IPS-18a (cell line): Measurements from ENCODE around the gene SEL1L2.

Experiments
- H3K27ac ChIP-seq: one replicate; pipeline ENCODE4 v1.5.1; 2013; ENCODE audit warnings: low read length
- H3K27me3 ChIP-seq: one replicate; pipeline ENCODE4 v1.6.1; 2013; ENCODE audit warnings: mild to moderate bottlenecking, low read length; ENCODE audit not compliant: control insufficient read depth, insufficient read depth
- H3K36me3 ChIP-seq: one replicate; pipeline ENCODE4 v1.6.1; 2013; ENCODE audit warnings: low read depth, low read length; ENCODE audit not compliant: control insufficient read depth
- H3K4me1 ChIP-seq: one replicate; pipeline ENCODE4 v1.6.1; 2013; ENCODE audit warnings: low read depth, low read length; ENCODE audit not compliant: control insufficient read depth
- H3K4me3 ChIP-seq: one replicate; pipeline ENCODE4 v1.5.1; 2013; ENCODE audit warnings: low read length
- H3K9ac ChIP-seq: one replicate; pipeline ENCODE4 v1.6.1; 2013; ENCODE audit warnings: mild to moderate bottlenecking, low read length, moderate library complexity
- H3K9me3 ChIP-seq: one replicate; pipeline ENCODE4 v1.6.1; 2013; ENCODE audit warnings: low read depth, low read length; ENCODE audit not compliant: control insufficient read depth

The SEL1L2 gene

DNA sequence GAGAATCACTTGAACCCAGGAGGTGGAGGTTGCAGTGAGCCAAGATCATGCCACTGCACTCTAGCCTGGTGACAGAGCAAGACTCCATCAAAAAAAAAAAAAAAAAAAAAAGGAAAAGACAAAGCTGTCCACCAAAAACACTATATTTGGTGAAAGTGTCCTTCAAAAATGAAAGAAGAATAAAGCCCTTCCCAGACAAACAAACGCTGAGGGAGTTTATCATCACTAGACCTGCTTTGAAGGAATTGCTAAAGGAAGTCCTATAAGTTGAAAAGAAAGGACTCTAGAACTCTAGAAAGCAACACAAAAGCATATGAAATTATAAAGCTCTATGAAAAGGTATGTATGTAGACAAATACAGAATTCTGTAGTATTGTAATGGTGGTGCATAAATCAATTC, 98.8 kb downstream of the SEL1L2 start:
- Histone ChIP-seq H3K4me1 (no peaks in the 10 kb centered on the region), H3K27me3 (no peaks in the 10 kb centered on the region), H3K9me3 (peaks cover 4% of the 10 kb centered on the region), H3K4me3 (no peak overlapping the region), H3K9ac (no peak overlapping the region), H3K36me3 (no peaks in the 10 kb centered on the region), H3K27ac (no peak overlapping the region)

DNA sequence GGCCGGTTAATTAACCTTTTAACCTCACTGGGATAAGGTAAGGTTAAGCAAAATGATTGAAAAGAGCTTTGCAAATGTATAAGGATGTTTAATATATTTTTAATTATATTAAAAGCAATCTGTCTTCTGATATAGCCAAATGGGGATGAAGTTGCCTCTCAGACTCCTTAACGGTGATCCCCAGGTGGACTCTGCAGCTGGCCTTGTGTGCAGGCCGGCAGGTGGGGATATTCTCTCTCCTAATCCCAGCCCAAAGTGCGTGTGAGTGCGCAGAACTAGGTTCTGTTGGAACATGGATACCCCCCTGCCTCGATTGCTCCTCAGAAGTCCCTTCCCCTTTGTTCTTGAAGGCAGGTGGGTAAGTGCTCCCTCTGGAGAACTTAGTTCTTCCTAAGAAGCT, 105.6 kb downstream of the SEL1L2 start:
- no peak overlapping the region for H3K9ac ChIP-seq
- H3K4me3 ChIP-seq, result no peak overlapping the region
- no peaks in the 10 kb centered on the region for H3K27me3 ChIP-seq
- H3K9me3 ChIP-seq, result no peaks in the 10 kb centered on the region
- no peaks in the 10 kb centered on the region for H3K36me3 ChIP-seq
- no peak overlapping the region for H3K27ac ChIP-seq
- H3K4me1 ChIP-seq, result no peaks in the 10 kb centered on the region

DNA sequence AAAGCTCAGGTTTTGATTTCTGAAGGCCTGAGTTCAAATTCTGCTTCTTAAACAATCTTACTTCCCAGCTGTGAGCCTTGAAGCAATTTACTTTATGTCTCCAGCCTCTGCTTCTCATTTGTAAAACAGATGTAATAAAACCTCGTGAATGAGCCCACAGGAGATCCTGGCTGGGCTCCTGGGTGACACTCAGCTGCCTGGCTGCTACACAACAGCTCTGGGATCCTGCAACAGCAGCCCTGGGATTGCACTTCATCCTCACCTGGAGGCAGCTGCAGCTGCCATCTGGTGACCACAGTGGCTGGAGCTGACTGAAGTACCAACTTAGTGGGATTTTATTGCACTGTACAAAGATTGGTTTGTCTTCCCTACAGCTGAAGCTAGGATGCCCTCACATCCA, 107.0 kb downstream of the SEL1L2 start:
- no peak overlapping the region for H3K4me3 ChIP-seq
- H3K4me1 ChIP-seq, result no peaks in the 10 kb centered on the region
- H3K36me3 ChIP-seq, result no peaks in the 10 kb centered on the region
- H3K27me3 ChIP-seq, result no peaks in the 10 kb centered on the region
- H3K27ac ChIP-seq, result no peak overlapping the region
- no peaks in the 10 kb centered on the region for H3K9me3 ChIP-seq
- no peak overlapping the region for H3K9ac ChIP-seq

DNA sequence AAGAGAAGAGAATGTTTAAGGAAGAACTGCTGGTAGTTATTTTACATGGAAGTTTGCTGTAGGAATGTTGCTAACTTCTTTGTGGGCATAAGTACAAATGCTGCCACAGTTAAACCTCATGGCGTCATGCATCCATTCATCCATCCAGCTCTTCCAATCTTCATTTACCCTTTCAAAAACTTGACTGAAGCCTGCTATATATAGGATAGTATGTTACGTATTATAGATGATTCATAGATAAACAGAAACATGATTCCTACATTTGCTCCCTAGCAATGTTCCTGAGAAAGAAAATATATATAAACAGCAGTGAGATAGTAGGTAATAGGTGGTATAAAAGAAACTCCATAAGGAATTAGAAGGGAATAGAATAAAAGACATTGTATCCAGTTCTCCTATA, 111.8 kb downstream of the SEL1L2 start:
- no peaks in the 10 kb centered on the region for H3K27me3 ChIP-seq
- H3K36me3 ChIP-seq, result no peaks in the 10 kb centered on the region
- no peak overlapping the region for H3K4me3 ChIP-seq
- H3K4me1 ChIP-seq, result peaks cover 30% of the 10 kb centered on the region
- H3K27ac ChIP-seq, result no peak overlapping the region
- no peaks in the 10 kb centered on the region for H3K9me3 ChIP-seq
- no peak overlapping the region for H3K9ac ChIP-seq

DNA sequence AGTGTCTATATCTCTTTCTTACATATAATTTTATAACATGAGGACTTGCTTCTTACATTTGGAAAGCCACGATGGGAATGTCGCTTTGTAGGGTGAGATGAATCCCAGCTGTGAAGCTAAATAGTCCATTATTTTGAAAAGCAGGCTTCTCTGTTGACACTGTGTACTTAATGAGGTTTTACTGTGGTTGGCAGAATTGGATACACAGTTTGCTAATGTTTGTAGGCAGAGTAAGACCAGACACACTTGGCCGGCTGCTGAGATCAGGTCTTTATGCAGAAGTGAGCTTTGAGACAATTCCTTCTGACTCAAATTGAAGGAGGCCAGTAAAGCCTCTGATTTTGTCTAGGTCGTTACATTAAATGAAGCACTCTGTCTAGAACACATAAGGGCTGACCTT, 112.6 kb downstream of the SEL1L2 start:
- H3K27me3 ChIP-seq, result no peaks in the 10 kb centered on the region
- no peak overlapping the region for H3K27ac ChIP-seq
- no peaks in the 10 kb centered on the region for H3K36me3 ChIP-seq
- H3K9ac ChIP-seq, result no peak overlapping the region
- H3K4me3 ChIP-seq, result no peak overlapping the region
- no peaks in the 10 kb centered on the region for H3K9me3 ChIP-seq
- peaks cover 33% of the 10 kb centered on the region for H3K4me1 ChIP-seq

DNA sequence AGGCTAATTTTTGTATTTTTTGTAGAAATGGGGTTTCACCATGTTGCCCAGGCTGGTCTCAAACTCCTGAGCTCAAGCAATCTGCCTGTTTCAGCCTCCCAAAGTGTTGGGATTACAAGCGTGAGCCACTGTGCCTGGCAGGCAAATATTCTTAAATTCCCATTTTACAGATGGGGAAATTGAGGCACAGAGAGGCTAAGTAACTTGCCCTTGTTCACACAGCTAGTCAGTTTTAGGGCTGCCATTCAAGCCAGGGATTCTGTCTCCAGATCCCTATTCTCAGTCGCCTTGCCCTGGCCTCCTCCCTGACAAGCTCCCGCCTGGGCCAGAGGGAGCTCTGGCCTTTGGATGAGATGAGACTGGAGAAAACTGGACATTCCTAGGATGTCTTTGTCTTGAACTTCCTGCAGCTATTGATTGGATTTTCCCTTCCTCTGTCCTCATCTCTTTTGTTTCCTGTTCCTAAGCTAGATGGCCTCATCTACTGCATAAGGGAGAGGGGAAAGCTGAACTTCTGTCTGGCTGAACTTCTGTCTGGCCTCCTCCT, 115.1 kb downstream of the SEL1L2 start:
- no peak overlapping the region for H3K4me3 ChIP-seq

DNA sequence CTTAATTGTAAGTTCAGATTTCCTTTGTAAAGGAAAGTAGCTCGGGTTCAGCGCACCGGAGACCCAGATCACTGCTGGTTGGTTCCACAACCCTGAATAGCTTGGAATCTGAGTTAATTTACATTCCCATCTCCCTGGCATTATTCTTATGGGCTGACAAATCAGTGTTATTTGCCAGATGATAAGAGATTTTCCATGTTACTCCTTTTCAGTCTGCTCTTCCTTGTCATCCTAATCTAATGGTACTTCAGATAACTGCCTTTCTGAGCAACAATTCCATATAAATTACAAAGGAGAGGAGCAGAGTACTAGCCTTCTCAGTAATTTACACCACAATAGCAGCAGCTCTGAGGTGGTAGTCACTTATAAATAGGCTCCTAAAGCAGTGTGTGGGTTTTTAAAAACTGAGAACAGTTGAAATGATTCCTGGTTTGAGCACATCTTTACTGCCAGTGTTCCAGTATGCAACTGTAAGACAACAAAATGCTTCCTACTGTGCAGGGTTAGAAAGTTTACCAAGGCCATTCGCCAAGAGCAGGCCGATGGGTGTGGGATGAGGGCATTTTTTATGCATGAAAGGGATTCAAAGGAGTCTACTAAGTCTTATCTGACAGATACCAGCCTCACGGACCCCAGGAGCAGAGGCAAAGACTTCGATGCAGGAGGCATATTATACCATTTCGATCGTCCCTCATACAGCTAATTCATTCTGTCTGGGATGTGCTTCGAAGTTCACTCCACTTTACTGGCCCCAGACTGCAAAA, 115.8 kb downstream of the SEL1L2 start:
- H3K9ac ChIP-seq, result peak overlapping the region; percentile 10
- peaks cover 33% of the 10 kb centered on the region for H3K4me1 ChIP-seq
- H3K27me3 ChIP-seq, result no peaks in the 10 kb centered on the region
- no peaks in the 10 kb centered on the region for H3K36me3 ChIP-seq
- peak overlapping the region; percentile 25 for H3K27ac ChIP-seq
- peak overlapping the region; percentile 37 for H3K4me3 ChIP-seq
- H3K9me3 ChIP-seq, result no peaks in the 10 kb centered on the region

More for the DNA sequence above, 115.1 kb downstream of the SEL1L2 start:
- H3K27me3 ChIP-seq, result no peaks in the 10 kb centered on the region
- no peaks in the 10 kb centered on the region for H3K9me3 ChIP-seq
- no peaks in the 10 kb centered on the region for H3K36me3 ChIP-seq
- peaks cover 33% of the 10 kb centered on the region for H3K4me1 ChIP-seq
- H3K9ac ChIP-seq, result no peak overlapping the region
- peak overlapping the region; percentile 41 for H3K27ac ChIP-seq

DNA sequence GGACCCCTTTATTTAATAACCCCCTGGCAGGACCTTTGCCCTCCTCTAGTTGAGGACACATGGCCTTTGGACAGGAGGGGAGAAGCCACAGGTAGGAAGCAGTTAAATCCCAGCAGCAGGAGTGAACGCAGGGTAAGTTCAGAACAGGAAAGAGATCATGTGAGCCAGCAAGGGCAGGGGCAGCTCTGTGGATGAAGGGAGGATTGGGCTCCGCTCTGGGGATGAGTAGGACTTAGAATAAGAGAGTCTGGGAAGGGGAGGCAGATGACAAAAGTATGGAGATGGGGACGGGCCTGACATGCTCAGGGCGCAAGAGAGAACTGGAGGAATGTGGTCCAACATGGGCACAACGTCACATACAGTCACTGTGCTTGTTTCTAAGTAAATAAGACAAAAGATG, 116.6 kb downstream of the SEL1L2 start:
- Histone ChIP-seq H3K9me3 (no peaks in the 10 kb centered on the region), H3K9ac (peak overlapping the region; percentile 10), H3K4me1 (peaks cover 33% of the 10 kb centered on the region), H3K27ac (peak overlapping the region; percentile 25), H3K27me3 (no peaks in the 10 kb centered on the region), H3K36me3 (no peaks in the 10 kb centered on the region), H3K4me3 (peak overlapping the region; percentile 37)

DNA sequence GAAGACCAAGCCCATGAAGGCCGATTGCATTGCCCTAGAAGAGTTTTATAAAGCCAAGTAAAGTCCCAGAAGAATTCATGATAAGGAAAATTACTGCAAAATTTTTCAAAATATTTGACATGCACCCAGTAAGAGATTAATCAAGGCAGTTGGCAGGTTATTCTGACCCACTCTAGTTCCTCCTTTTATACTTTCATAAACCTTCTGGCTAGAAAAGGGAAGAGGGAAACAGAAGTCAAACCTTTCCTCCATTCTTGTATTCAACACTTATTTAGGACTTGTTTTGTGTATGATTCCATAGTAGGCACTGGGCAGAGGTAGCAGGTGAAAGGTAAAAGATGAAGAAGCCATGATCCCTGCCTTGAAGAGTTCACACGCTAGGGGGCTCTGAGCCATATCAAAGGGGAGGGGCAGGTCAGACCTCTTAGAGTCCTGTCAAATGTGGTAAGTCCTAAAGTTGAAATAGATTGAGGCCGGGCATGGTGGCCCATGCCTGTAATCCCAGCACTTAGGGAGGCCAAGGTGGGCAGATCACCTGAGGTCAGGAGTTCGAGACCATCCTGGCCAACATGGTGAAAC, 120.2 kb downstream of the SEL1L2 start:
- peaks cover 22% of the 10 kb centered on the region for H3K4me1 ChIP-seq
- H3K9ac ChIP-seq, result no peak overlapping the region
- H3K27me3 ChIP-seq, result no peaks in the 10 kb centered on the region
- no peak overlapping the region for H3K27ac ChIP-seq
- H3K36me3 ChIP-seq, result no peaks in the 10 kb centered on the region
- H3K4me3 ChIP-seq, result no peak overlapping the region
- H3K9me3 ChIP-seq, result no peaks in the 10 kb centered on the region

DNA sequence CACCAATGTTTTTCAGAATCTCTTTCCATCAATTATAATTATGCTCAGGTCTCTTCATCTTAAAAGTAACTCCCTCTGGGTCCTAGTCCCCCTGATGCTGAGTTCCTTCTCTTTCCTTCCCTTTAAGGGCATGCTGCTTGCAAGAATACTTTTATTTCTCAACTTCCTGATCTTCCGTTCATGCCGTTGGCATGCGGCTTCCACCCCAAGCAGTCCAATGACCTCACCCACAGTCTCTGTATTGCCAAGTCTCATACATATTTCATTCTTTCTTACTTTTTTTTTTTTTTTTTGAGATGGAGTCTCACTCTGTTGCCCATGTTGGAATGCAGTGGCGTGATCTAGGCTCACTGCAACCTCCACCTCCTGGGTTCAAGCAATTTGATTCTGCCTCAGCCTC, 122.1 kb downstream of the SEL1L2 start:
- Histone ChIP-seq H3K4me3 (no peak overlapping the region), H3K27ac (no peak overlapping the region)

DNA sequence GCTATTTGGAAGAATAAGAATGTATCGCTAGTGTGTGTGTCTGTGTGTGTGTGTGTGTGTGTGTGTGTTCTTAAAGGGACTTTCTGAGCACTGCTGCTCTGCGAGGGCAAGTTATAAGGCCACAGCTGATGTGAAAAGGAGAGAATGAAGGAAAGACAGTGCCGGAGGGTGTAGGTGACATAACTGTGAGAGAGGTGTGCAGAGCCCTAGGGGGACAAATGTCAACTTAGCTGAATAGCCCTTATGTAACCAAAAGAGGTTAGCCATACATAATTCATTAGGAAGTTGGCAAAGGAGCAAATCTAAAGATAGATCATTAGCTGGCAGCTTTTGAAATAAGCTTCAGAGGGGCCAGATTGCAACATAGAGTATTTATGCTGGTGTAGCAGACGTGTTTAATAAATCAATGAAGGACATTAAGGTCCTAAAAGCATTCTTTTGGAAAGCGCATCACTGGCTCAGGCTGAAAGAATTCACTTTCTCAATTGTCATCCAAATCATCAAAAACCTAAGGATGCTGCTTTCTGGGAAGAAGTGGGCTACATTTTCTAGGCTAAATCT, 124.5 kb downstream of the SEL1L2 start:
- Histone ChIP-seq H3K36me3 (no peaks in the 10 kb centered on the region), H3K4me3 (no peak overlapping the region), H3K27me3 (no peaks in the 10 kb centered on the region), H3K9me3 (no peaks in the 10 kb centered on the region), H3K9ac (no peak overlapping the region), H3K27ac (no peak overlapping the region), H3K4me1 (peaks cover 3% of the 10 kb centered on the region)

More for the DNA sequence above, 122.1 kb downstream of the SEL1L2 start:
- Histone ChIP-seq H3K4me1 (peaks cover 3% of the 10 kb centered on the region), H3K27me3 (no peaks in the 10 kb centered on the region), H3K36me3 (no peaks in the 10 kb centered on the region), H3K9ac (no peak overlapping the region), H3K9me3 (no peaks in the 10 kb centered on the region)
